Endothelial cell of umbilical vein (primary cell): ENCODE measurements around the gene HEMGN. TPM values are rescaled to one million over a fixed set of nuclear protein-coding genes. Genes with fewer than 3 reads are reported as not detected.

ENCODE experiments used
- BruUV-seq: library from RNA; stranded (reverse); fragments of 400-500 nt; replicated peaks from 2 replicates; lab custom pipeline; 2021; lab: Mats Ljungman, UMichigan
- CTCF ChIA-PET: fragments of 300-600, 350-600 bp; sonication (Branson Sonifier 250); formaldehyde crosslinking; loops from one replicate; lab custom pipeline; 2021; ENCODE audit warnings: antibody characterized with exemption, inconsistent platforms; lab: Charles Lee
- POLR2A ChIA-PET: fragments of 300-600, 350-600 bp; sonication (Branson Sonifier 250); formaldehyde crosslinking; loops from one replicate; lab custom pipeline; 2021; ENCODE audit warnings: antibody characterized with exemption, inconsistent platforms; lab: Charles Lee
- DNase-seq: peaks from one replicate; pipeline ENCODE4 v3.0.0-alpha.2; 2011; ENCODE audit warnings: low read depth, low spot score
- FAIRE-seq: peaks from 2 replicates; lab custom pipeline; 2011; peaks lifted over from hg19 to GRCh38; lab: Jason Lieb, UNC
- H2AFZ ChIP-seq: 2 replicates; pipeline ENCODE4 v1.6.0; 2012; ENCODE audit warnings: low read depth, low read length, control low read depth, inconsistent platforms
- H3K27ac ChIP-seq: 2 replicates; pipeline ENCODE4 v1.5.1; 2011; ENCODE audit warnings: low read depth, mild to moderate bottlenecking, control low read depth, low read length, moderate library complexity; ENCODE audit not compliant: insufficient read depth
- H3K27me3 ChIP-seq, 2 experiments: 2 replicates each; pipeline versions ENCODE4 v1.6.0 to v1.6.1; 2011; ENCODE audit warnings: low read length in 2 of 2, mixed read lengths in 1 of 2; ENCODE audit not compliant: control insufficient read depth in 2 of 2, insufficient read depth in 2 of 2
- H3K36me3 ChIP-seq, 2 experiments: 2 replicates in 1 of 2; 3 replicates in 1 of 2; pipeline ENCODE4 v1.5.1; 2011; ENCODE audit warnings: low read length in 2 of 2, mild to moderate bottlenecking in 1 of 2, moderate library complexity in 1 of 2; ENCODE audit not compliant: control insufficient read depth in 2 of 2, insufficient read depth in 2 of 2; ENCODE audit errors: extremely low read depth in 1 of 2
- H3K4me1 ChIP-seq: 3 replicates; pipeline ENCODE4 v1.5.1; 2011; ENCODE audit warnings: mild to moderate bottlenecking, low read length; ENCODE audit not compliant: control insufficient read depth, insufficient read depth; ENCODE audit errors: extremely low read depth
- H3K4me2 ChIP-seq: 2 replicates; pipeline ENCODE4 v1.6.1; 2011; ENCODE audit warnings: low read length, control low read depth, mixed read lengths; ENCODE audit not compliant: insufficient read depth
- H3K4me3 ChIP-seq, 3 experiments: fragments of 200-600 bp in 1 of 3; sonication (generic), shearing (Covaris generic) in 1 of 3; replicated peaks in 1 of 3; 2 replicates each; pipeline ENCODE4 v1.5.1; 2011 to 2016; ENCODE audit warnings: control low read depth in 3 of 3, low read length in 3 of 3, mild to moderate bottlenecking in 2 of 3, inconsistent platforms in 1 of 3, low read depth in 1 of 3, moderate library complexity in 1 of 3; ENCODE audit not compliant: insufficient read depth in 1 of 3
- H3K79me2 ChIP-seq: 2 replicates; pipeline ENCODE4 v1.6.0; 2012; ENCODE audit warnings: low read length, inconsistent platforms; ENCODE audit not compliant: control insufficient read depth, insufficient read depth
- H3K9ac ChIP-seq: replicated peaks from 2 replicates; pipeline ENCODE3; 2011; ENCODE audit warnings: low read length, control low read depth; ENCODE audit not compliant: insufficient read depth; ENCODE audit errors: extremely low read depth
- H3K9me1 ChIP-seq: replicated peaks from 3 replicates; pipeline ENCODE4 v1.6.0; 2011; ENCODE audit warnings: mild to moderate bottlenecking, low read length; ENCODE audit not compliant: control insufficient read depth, insufficient read depth; ENCODE audit errors: extremely low read depth
- H3K9me3 ChIP-seq: replicated peaks from 2 replicates; pipeline ENCODE4 v1.5.1; 2012; ENCODE audit warnings: low read length, inconsistent platforms; ENCODE audit not compliant: control insufficient read depth, insufficient read depth
- H4K20me1 ChIP-seq: replicated peaks from 2 replicates; pipeline ENCODE3; 2011; ENCODE audit warnings: mild to moderate bottlenecking, low read length; ENCODE audit not compliant: control insufficient read depth, insufficient read depth; ENCODE audit errors: extremely low read depth
- EZH2 ChIP-seq: IDR thresholded peaks from 2 replicates; pipeline ENCODE4 v1.6.1; 2012; ENCODE audit warnings: borderline replicate concordance, low read depth, mild to moderate bottlenecking, moderate library complexity, low read length, inconsistent platforms; ENCODE audit not compliant: severe bottlenecking
- FOS ChIP-seq: IDR thresholded peaks from 2 replicates; pipeline ENCODE4 v1.6.1; 2011; ENCODE audit warnings: mild to moderate bottlenecking, low read length, moderate library complexity, borderline replicate concordance; ENCODE audit not compliant: insufficient read depth
- POLR2AphosphoS5 ChIP-seq: IDR thresholded peaks from 2 replicates; pipeline ENCODE4 v1.6.1; 2012; ENCODE audit warnings: low read depth, mild to moderate bottlenecking, control low read depth, low read length, moderate library complexity; ENCODE audit not compliant: insufficient read depth
- dilution Hi-C: fragments of 300-500 bp; cut with MboI; formaldehyde crosslinking; loops from one replicate; pipeline ENCODE4 v1.15.0; 2019; ENCODE audit warnings: low sequenced_read_pairs; ENCODE audit not compliant: extremely low pct_ligation_motif_present
- intact Hi-C: fragments of 100-400 bp; cut with micrococcal nuclease; formaldehyde crosslinking; loops from one replicate; pipeline ENCODE4 v1.10.0; 2022
- polyA plus RNA-seq, 4 experiments: library from polyadenylated mRNA; depleted of rRNA in 3 of 4; stranded (reverse) in 3 of 4; unstranded in 1 of 4; fragments of >200 nt; gene quantifications; 2 replicates each; pipeline versions ENCODE4 v1.2.1 to v1.2.3, GENCODE V29; 2011 to 2012; ENCODE audit warnings: missing spikeins in 1 of 4
- total RNA-seq: library from RNA; stranded (reverse); gene quantifications from 2 replicates; pipeline ENCODE4 v1.2.3, GENCODE V29; 2021

The HEMGN gene
- total and polyA plus RNA-seq, 2 donors (not counting 3 experiments of a cell fraction or from before 2014, with no cell fraction given), result not detected

DNA sequence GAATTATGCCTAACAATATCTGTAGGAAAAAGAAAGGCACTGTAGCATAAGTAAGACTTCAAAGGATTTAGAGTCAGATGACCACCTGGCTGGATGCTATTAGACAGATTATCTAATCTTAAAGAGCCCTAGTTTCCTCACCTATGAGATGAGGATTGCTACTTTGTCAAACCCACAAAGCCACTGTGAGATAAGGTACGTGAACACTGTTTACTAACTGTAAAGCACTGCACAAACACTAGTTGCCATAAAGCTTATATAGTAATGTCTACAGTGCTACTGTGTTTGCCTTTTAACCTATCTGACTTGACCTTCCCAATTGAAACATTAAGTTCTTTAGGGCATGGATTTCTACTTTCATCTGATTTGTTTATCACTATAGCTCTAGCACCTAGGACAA, 26.0 kb downstream of the HEMGN start:
- ChIA-PET CTCF (interaction anchor here (1.1 to 1.5 kb wide), 2 partner anchors 10 to 11 kb away, joined by 4 to 6 read pairs; no protein-coding TSS in a partner anchor), POLR2A (no interaction called here)
- no peaks in the 10 kb centered on the region for H4K20me1 ChIP-seq
- intact Hi-C loops, result no loop called here
- no peaks in the 10 kb centered on the region for H3K79me2 ChIP-seq
- no peak overlapping the region for H2AFZ ChIP-seq
- no peaks in the 10 kb centered on the region for H3K9me3 ChIP-seq
- H3K9me1 ChIP-seq, result no peaks in the 10 kb centered on the region
- no peaks in the 10 kb centered on the region for H3K4me1 ChIP-seq
- no peak overlapping the region for H3K4me2 ChIP-seq
- no peak overlapping the region for H3K9ac ChIP-seq
- no TSS peak for BruUV-seq
- H3K36me3 ChIP-seq, result peaks cover 4 to 6% of the 10 kb centered on the region in 2 experiments
- H3K27me3 ChIP-seq, result no peaks in the 10 kb centered on the region
- no peak overlapping the region for H3K27ac ChIP-seq
- no peak for FAIRE-seq
- H3K4me3 ChIP-seq, result no peak overlapping the region
- no peak for DNase-seq
- TF ChIP-seq POLR2AphosphoS5, result no peak
- TF ChIP-seq FOS, result no peak
- dilution Hi-C loops, result no loop called here

DNA sequence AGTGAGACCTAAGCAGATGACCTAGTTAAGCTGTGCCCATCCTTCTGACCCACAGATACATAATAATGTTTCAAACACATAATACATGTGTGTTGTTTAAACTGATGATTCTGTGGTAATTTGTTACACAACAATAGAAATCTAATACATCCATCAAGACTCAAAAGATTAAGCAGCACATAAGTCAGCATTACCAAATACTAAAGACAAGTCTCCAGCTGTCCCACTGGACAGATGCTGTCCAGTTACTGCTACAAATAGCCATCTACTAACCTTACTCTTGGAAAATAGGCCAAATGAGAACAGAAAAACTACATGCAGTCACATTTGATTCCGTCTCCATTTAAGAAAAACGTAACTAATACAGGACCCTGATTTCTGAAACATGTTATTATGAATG, 26.4 kb downstream of the HEMGN start:
- no peaks in the 10 kb centered on the region for H3K9me1 ChIP-seq
- H3K27me3 ChIP-seq, result no peaks in the 10 kb centered on the region
- no peaks in the 10 kb centered on the region for H4K20me1 ChIP-seq
- no peak overlapping the region for H3K4me3 ChIP-seq
- H2AFZ ChIP-seq, result no peak overlapping the region
- intact Hi-C loops, result no loop called here
- H3K9me3 ChIP-seq, result no peaks in the 10 kb centered on the region
- FAIRE-seq (no peak), DNase-seq (no peak)
- H3K36me3 ChIP-seq, result peaks cover 4 to 6% of the 10 kb centered on the region in 2 experiments
- no TSS peak for BruUV-seq
- H3K27ac ChIP-seq, result no peak overlapping the region
- no peak for TF ChIP-seq EZH2
- H3K4me2 ChIP-seq, result no peak overlapping the region
- CTCF ChIA-PET, result interaction anchor here (1.1 to 1.5 kb wide), 2 partner anchors 9 to 11 kb away, joined by 4 to 6 read pairs; no protein-coding TSS in a partner anchor
- H3K9ac ChIP-seq, result no peak overlapping the region
- no peaks in the 10 kb centered on the region for H3K79me2 ChIP-seq
- H3K4me1 ChIP-seq, result peaks cover under 1% of the 10 kb centered on the region
- POLR2A ChIA-PET, result no interaction called here
- dilution Hi-C loops, result no loop called here
